ENCODE data around the gene MANBA.

MANBA gene

GRCh38 chr4:102693861-102694260 is 66.9 kb downstream of the MANBA start:
- TF ChIP-seq, protein P1, sequence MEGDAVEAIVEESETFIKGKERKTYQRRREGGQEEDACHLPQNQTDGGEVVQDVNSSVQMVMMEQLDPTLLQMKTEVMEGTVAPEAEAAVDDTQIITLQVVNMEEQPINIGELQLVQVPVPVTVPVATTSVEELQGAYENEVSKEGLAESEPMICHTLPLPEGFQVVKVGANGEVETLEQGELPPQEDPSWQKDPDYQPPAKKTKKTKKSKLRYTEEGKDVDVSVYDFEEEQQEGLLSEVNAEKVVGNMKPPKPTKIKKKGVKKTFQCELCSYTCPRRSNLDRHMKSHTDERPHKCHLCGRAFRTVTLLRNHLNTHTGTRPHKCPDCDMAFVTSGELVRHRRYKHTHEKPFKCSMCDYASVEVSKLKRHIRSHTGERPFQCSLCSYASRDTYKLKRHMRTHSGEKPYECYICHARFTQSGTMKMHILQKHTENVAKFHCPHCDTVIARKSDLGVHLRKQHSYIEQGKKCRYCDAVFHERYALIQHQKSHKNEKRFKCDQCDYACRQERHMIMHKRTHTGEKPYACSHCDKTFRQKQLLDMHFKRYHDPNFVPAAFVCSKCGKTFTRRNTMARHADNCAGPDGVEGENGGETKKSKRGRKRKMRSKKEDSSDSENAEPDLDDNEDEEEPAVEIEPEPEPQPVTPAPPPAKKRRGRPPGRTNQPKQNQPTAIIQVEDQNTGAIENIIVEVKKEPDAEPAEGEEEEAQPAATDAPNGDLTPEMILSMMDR (conservative IDR thresholded peaks at IDR 0.05) = no peak
- TF ChIP-seq ZFX (IDR thresholded peaks at IDR 0.05) = no peak
- no peak overlapping the region for H3K27ac ChIP-seq

GRCh38 chr4:102693262-102693850 is 67.4 kb downstream of the MANBA start:
- TF ChIP-seq ZFX (IDR thresholded peaks at IDR 0.05) = no peak
- TF ChIP-seq, protein P1 (conservative IDR thresholded peaks at IDR 0.05) = no peak

GRCh38 chr4:102692474-102692873 is 68.3 kb downstream of the MANBA start:
- no peak overlapping the region for H3K27ac ChIP-seq

More at GRCh38 chr4:102693262-102693850, 67.4 kb downstream of the MANBA start:
- H3K27ac ChIP-seq = no peak overlapping the region

GRCh38 chr4:102687982-102688433 is 72.8 kb downstream of the MANBA start:
- H3K27ac ChIP-seq = no peak overlapping the region
- TF ChIP-seq, protein P1 (conservative IDR thresholded peaks at IDR 0.05) = no peak
- no peak for TF ChIP-seq ZFX (IDR thresholded peaks at IDR 0.05)

More at GRCh38 chr4:102692474-102692873, 68.3 kb downstream of the MANBA start:
- TF ChIP-seq ZFX (IDR thresholded peaks at IDR 0.05) = no peak
- TF ChIP-seq, protein P1 (conservative IDR thresholded peaks at IDR 0.05) = no peak

DNA sequence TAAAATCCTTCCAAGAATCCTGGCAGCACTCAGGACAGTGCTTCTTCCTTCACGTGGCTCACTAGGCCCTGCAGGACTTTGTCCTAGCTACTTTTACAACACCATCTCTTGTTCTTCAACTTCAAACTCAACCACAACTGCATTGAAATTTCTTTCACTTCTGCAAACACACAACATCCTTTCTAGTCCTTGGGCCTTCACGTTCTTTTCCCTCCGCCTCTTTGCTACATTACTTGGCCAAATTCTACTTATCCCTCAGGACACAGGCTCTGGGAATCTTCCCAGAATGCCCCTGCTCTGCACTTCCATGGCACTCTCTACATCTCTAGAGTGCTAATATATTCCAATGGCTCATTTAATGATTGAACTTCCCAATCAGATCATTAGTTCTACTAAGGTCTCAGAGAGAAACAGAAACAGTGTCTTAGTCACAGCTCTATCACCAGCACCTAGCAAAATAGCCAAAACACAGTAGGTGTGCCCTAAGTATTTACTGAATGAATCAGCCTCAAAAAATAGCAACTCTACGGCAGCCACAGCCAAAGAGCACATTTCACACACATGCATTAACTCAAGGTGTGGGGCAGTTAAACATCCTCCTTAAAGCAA is 73.3 kb downstream of the MANBA start:
- TF ChIP-seq, protein P1 (conservative IDR thresholded peaks at IDR 0.05) = no peak
- TF ChIP-seq ZFX (IDR thresholded peaks at IDR 0.05) = no peak
- H3K27ac ChIP-seq = no peak overlapping the region

DNA sequence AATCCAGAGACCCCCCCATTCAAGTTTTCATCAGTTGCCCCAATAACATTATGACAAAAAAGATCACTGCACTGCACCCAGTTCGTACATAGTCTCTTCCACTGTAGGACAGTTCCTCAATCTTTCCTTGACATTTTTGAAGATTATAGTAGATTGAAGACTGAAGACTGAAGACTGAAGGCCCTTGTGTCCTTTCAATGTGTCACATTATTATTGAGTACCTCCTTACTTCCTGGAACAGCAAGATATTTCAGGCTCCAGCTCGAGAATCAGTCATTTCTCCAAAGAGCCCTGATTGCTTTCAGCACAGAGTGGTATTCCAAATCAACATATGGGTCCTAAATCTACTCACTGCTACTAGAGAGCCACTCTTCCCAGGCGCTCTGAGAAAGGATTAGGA is 75.0 kb downstream of the MANBA start:
- TF ChIP-seq, protein P1 (conservative IDR thresholded peaks at IDR 0.05) = no peak

DNA sequence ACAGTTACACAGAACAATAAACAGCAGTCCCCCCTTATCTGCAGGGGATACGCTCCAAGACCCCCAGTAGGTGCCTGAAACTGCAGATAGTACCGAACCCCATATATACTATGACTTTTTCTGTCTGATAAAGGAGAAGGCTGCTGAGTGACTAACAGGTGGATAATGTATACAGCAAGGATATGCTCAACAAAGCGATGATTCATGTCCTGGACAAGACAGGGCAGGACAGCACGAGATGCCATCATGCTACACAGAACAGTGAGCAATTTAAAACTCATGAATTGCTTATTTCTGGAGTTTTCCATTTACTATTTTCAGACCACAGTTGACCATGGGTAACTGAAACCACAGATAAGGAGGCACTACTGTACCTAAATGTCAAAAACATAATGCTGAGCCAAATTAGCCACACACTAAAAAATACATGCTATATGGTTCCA is 76.1 kb downstream of the MANBA start:
- TF ChIP-seq ZFX (IDR thresholded peaks at IDR 0.05) = no peak
- TF ChIP-seq, protein P1 (conservative IDR thresholded peaks at IDR 0.05) = no peak
- no peak overlapping the region for H3K27ac ChIP-seq

More for the DNA sequence above, 75.0 kb downstream of the MANBA start:
- H3K27ac ChIP-seq = no peak overlapping the region
